ENCODE data around the gene LRP6. TPM values are rescaled to one million over a fixed set of nuclear protein-coding genes. Genes with fewer than 3 reads are reported as not detected.

Gene LRP6
- total and polyA plus RNA-seq, 5 donors from 2014 or later: 0.76 to 1.4 (median 1.3) TPM; not detected in 2

DNA sequence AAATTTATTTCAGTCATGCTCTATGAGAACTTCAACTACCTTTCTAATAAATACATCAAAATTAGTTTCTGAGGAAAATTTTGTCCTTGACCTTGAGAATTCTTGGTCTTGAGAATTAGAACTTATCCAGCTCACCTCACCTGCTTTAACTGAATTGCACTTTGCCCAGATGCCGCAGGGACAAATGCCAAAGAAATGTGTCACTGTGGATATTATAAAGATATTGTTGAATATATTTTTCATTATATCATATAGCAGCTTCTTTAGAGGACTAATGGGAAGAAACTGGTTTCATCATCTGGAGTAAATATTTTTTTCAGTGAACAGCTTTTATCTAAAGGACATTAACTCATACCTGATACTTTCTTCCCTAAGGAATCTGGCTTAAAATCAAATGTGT is 54.1 kb downstream of the LRP6 start:
- Histone ChIP-seq H3K4me3 (ENCODE audit: low read depth, low read length) (no peak overlapping the region), H3K27me3 (ENCODE audit: control insufficient read depth, insufficient read depth, low read length) (peaks cover 8% of the 10 kb centered on the region), H3K9me3 (ENCODE audit: control insufficient read depth in 2 of 2, low read length in 2 of 2) (no peaks in the 10 kb centered on the region), H3K36me3 (ENCODE audit: control insufficient read depth, insufficient read depth, low read length) (no peaks in the 10 kb centered on the region), H3K27ac (ENCODE audit: insufficient read depth, low read length, poor library complexity, severe bottlenecking) (no peak overlapping the region), H3K4me1 (ENCODE audit: control insufficient read depth, insufficient read depth, low read length, poor library complexity, severe bottlenecking) (no peaks in the 10 kb centered on the region)
- Mint-ChIP-seq H3K9me3 (no peaks in the 10 kb centered on the region), H3K4me3 (no peak overlapping the region), H3K27ac (no peak overlapping the region), H3K36me3 (no peaks in the 10 kb centered on the region), H3K4me1 (peaks cover 0 to 11% (median 5%) of the 10 kb centered on the region in 4 donors), H3K27me3 (peaks cover 40% of the 10 kb centered on the region)
- ATAC-seq (ENCODE audit: low read depth in 2 of 2) (no peak), DNase-seq (no peak)

GRCh38 chr12:12210983-12211382 is 55.9 kb downstream of the LRP6 start:
- peak in 2 of 3 donors; percentile 2 to 6 for DNase-seq
- Mint-ChIP-seq H3K4me1 (peaks cover 0 to 11% (median 5%) of the 10 kb centered on the region in 4 donors), H3K36me3 (no peaks in the 10 kb centered on the region), H3K4me3 (no peak overlapping the region), H3K27me3 (peaks cover 33% of the 10 kb centered on the region), H3K27ac (peak overlapping the region in 1 of 3 donors; percentile 7), H3K9me3 (no peaks in the 10 kb centered on the region)
- Histone ChIP-seq H3K36me3 (ENCODE audit: control insufficient read depth, insufficient read depth, low read length) (no peaks in the 10 kb centered on the region), H3K4me3 (ENCODE audit: low read depth, low read length) (no peak overlapping the region), H3K27me3 (ENCODE audit: control insufficient read depth, insufficient read depth, low read length) (peaks cover 8% of the 10 kb centered on the region), H3K9me3 (ENCODE audit: control insufficient read depth in 2 of 2, low read length in 2 of 2) (no peaks in the 10 kb centered on the region), H3K4me1 (ENCODE audit: control insufficient read depth, insufficient read depth, low read length, poor library complexity, severe bottlenecking) (no peaks in the 10 kb centered on the region), H3K27ac (ENCODE audit: insufficient read depth, low read length, poor library complexity, severe bottlenecking) (no peak overlapping the region)
- no peak for ATAC-seq (ENCODE audit: low read depth in 2 of 2)

GRCh38 chr12:12210416-12210815 is 56.4 kb downstream of the LRP6 start:
- peaks cover 0 to 11% (median 5%) of the 10 kb centered on the region in 4 donors for H3K4me1 Mint-ChIP-seq
- ATAC-seq (ENCODE audit: low read depth in 2 of 2) (no peak), DNase-seq (no peak)
- no peak overlapping the region for H3K4me3 ChIP-seq (ENCODE audit: low read depth, low read length)
- peaks cover 36% of the 10 kb centered on the region for H3K27me3 Mint-ChIP-seq
- peak overlapping the region in 1 of 3 donors; percentile 7 for H3K27ac Mint-ChIP-seq
- no peaks in the 10 kb centered on the region for H3K36me3 Mint-ChIP-seq
- H3K9me3 Mint-ChIP-seq: no peaks in the 10 kb centered on the region
- H3K4me3 Mint-ChIP-seq: no peak overlapping the region
- H3K27ac ChIP-seq (ENCODE audit: insufficient read depth, low read length, poor library complexity, severe bottlenecking): no peak overlapping the region
- H3K36me3 ChIP-seq (ENCODE audit: control insufficient read depth, insufficient read depth, low read length): no peaks in the 10 kb centered on the region
- H3K4me1 ChIP-seq (ENCODE audit: control insufficient read depth, insufficient read depth, low read length, poor library complexity, severe bottlenecking): no peaks in the 10 kb centered on the region
- no peaks in the 10 kb centered on the region for H3K9me3 ChIP-seq (ENCODE audit: control insufficient read depth in 2 of 2, low read length in 2 of 2)
- H3K27me3 ChIP-seq (ENCODE audit: control insufficient read depth, insufficient read depth, low read length): peaks cover 8% of the 10 kb centered on the region

DNA sequence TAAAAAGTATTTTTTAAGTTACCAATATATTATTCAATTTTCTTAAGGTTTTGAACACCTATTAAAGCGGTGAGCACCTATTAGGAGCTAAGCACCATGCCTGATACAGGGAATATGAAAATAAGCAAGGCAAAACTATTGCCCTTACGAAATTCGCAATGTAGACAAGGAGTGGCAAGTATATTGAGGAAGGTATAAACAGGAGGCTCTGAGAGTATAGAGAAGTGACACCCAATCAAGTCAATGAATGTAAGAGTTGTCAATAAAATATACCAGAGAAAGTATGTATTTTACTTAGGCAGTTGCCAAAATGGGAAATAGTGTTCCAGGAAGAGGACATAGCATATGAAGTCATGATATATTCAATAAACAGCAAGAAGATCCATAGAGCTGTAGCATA is 57.2 kb downstream of the LRP6 start:
- Mint-ChIP-seq H3K4me1 (peaks cover 0 to 9% (median 3%) of the 10 kb centered on the region in 4 donors), H3K36me3 (no peaks in the 10 kb centered on the region), H3K9me3 (no peaks in the 10 kb centered on the region), H3K4me3 (no peak overlapping the region), H3K27ac (no peak overlapping the region), H3K27me3 (peaks cover 34% of the 10 kb centered on the region)
- Histone ChIP-seq H3K9me3 (ENCODE audit: control insufficient read depth in 2 of 2, low read length in 2 of 2) (no peaks in the 10 kb centered on the region), H3K4me1 (ENCODE audit: control insufficient read depth, insufficient read depth, low read length, poor library complexity, severe bottlenecking) (no peaks in the 10 kb centered on the region), H3K27ac (ENCODE audit: insufficient read depth, low read length, poor library complexity, severe bottlenecking) (no peak overlapping the region), H3K36me3 (ENCODE audit: control insufficient read depth, insufficient read depth, low read length) (no peaks in the 10 kb centered on the region), H3K27me3 (ENCODE audit: control insufficient read depth, insufficient read depth, low read length) (peaks cover 4% of the 10 kb centered on the region), H3K4me3 (ENCODE audit: low read depth, low read length) (no peak overlapping the region)
- no peak for ATAC-seq (ENCODE audit: low read depth in 2 of 2)
- no peak for DNase-seq

- Histone ChIP-seq H3K36me3 (ENCODE audit: control insufficient read depth, insufficient read depth, low read length) (no peaks in the 10 kb centered on the region), H3K4me1 (ENCODE audit: control insufficient read depth, insufficient read depth, low read length, poor library complexity, severe bottlenecking) (no peaks in the 10 kb centered on the region), H3K4me3 (ENCODE audit: low read depth, low read length) (no peak overlapping the region), H3K27ac (ENCODE audit: insufficient read depth, low read length, poor library complexity, severe bottlenecking) (no peak overlapping the region), H3K27me3 (ENCODE audit: control insufficient read depth, insufficient read depth, low read length) (peaks cover 4% of the 10 kb centered on the region), H3K9me3 (ENCODE audit: control insufficient read depth in 2 of 2, low read length in 2 of 2) (no peaks in the 10 kb centered on the region)
- DNase-seq (no peak), ATAC-seq (ENCODE audit: low read depth in 2 of 2) (no peak)
- Mint-ChIP-seq H3K4me3 (no peak overlapping the region), H3K9me3 (no peaks in the 10 kb centered on the region), H3K27me3 (peaks cover 36% of the 10 kb centered on the region), H3K36me3 (no peaks in the 10 kb centered on the region), H3K4me1 (peaks cover 0 to 7% (median 3%) of the 10 kb centered on the region in 4 donors), H3K27ac (no peak overlapping the region)
Observed at GRCh38 chr12:12209043-12209442, 57.8 kb downstream of the LRP6 start.

- Mint-ChIP-seq H3K27ac (no peak overlapping the region), H3K4me3 (no peak overlapping the region), H3K9me3 (no peaks in the 10 kb centered on the region), H3K27me3 (peaks cover 40% of the 10 kb centered on the region), H3K36me3 (no peaks in the 10 kb centered on the region), H3K4me1 (peaks cover 0 to 7% (median 3%) of the 10 kb centered on the region in 4 donors)
- Histone ChIP-seq H3K4me1 (ENCODE audit: control insufficient read depth, insufficient read depth, low read length, poor library complexity, severe bottlenecking) (no peaks in the 10 kb centered on the region), H3K4me3 (ENCODE audit: low read depth, low read length) (no peak overlapping the region), H3K9me3 (ENCODE audit: control insufficient read depth in 2 of 2, low read length in 2 of 2) (no peaks in the 10 kb centered on the region), H3K27me3 (ENCODE audit: control insufficient read depth, insufficient read depth, low read length) (peaks cover 4% of the 10 kb centered on the region), H3K27ac (ENCODE audit: insufficient read depth, low read length, poor library complexity, severe bottlenecking) (no peak overlapping the region), H3K36me3 (ENCODE audit: control insufficient read depth, insufficient read depth, low read length) (no peaks in the 10 kb centered on the region)
- DNase-seq: no peak
- ATAC-seq (ENCODE audit: low read depth in 2 of 2): no peak
Observed at GRCh38 chr12:12207746-12208145, 59.1 kb downstream of the LRP6 start.

DNA sequence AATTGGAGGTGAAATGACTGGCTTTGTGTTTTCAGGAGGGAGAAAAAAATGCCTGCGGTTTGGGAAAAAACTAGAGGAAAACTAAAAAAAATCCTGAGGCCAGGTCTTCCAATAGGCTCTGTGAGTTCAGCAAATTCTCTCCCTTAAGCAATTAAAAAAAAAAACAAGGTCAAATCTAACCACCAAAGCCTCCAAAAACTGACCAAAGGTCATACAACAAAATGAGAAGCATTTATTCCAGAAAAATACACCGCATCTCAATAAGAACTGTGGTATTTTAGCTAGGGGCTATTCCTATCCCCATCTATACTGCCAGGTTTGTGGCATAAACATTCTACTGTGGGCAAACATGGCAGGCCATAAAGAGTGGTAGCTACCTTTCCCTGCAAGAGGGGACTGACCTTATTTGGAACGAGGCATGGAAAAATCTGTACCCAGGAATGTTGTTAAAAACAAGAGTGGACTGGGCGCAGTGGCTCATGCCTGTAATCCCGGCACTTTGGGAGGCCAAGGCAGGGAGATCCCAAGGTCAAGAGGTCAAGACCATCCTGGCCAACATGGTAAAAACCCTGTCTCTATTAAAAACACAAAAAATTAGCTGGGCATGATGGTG is 60.0 kb downstream of the LRP6 start:
- H3K27me3 ChIP-seq (ENCODE audit: control insufficient read depth, insufficient read depth, low read length): peaks cover 6% of the 10 kb centered on the region
- Mint-ChIP-seq H3K4me3 (no peak overlapping the region), H3K27ac (no peak overlapping the region), H3K27me3 (peaks cover 35% of the 10 kb centered on the region), H3K4me1 (peaks cover 0 to 7% (median 3%) of the 10 kb centered on the region in 4 donors), H3K9me3 (no peaks in the 10 kb centered on the region), H3K36me3 (peaks cover 1% of the 10 kb centered on the region)
- H3K4me3 ChIP-seq (ENCODE audit: low read depth, low read length): no peak overlapping the region
- H3K36me3 ChIP-seq (ENCODE audit: control insufficient read depth, insufficient read depth, low read length): no peaks in the 10 kb centered on the region
- no peak overlapping the region for H3K27ac ChIP-seq (ENCODE audit: insufficient read depth, low read length, poor library complexity, severe bottlenecking)
- H3K4me1 ChIP-seq (ENCODE audit: control insufficient read depth, insufficient read depth, low read length, poor library complexity, severe bottlenecking): no peaks in the 10 kb centered on the region
- H3K9me3 ChIP-seq (ENCODE audit: control insufficient read depth in 2 of 2, low read length in 2 of 2): no peaks in the 10 kb centered on the region
- ATAC-seq (ENCODE audit: low read depth in 2 of 2): no peak
- DNase-seq: no peak

DNA sequence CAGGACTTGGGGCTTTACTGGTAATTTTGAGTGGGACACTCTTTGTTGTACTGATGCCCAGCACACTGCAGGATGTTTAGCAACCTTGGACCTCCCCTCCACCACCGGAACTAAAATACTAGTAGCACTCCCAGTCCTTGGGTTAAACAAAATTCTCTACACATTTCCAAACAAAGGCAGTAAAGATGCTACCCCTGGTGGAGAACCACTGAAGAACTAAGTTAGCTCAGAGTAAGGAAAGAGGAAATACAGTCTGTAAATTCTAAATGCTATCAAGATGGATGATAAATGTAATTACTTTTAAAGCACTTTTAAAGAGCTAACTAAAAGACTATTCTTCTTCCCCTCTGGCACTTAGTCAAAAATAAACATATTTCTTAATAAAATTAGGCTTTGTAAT is 64.1 kb downstream of the LRP6 start:
- Histone ChIP-seq H3K4me3 (ENCODE audit: low read depth, low read length) (no peak overlapping the region), H3K9me3 (ENCODE audit: control insufficient read depth in 2 of 2, low read length in 2 of 2) (no peaks in the 10 kb centered on the region), H3K27ac (ENCODE audit: insufficient read depth, low read length, poor library complexity, severe bottlenecking) (no peak overlapping the region), H3K4me1 (ENCODE audit: control insufficient read depth, insufficient read depth, low read length, poor library complexity, severe bottlenecking) (no peaks in the 10 kb centered on the region), H3K27me3 (ENCODE audit: control insufficient read depth, insufficient read depth, low read length) (peaks cover 5% of the 10 kb centered on the region), H3K36me3 (ENCODE audit: control insufficient read depth, insufficient read depth, low read length) (no peaks in the 10 kb centered on the region)
- H3K27me3 Mint-ChIP-seq: peaks cover 29% of the 10 kb centered on the region
- DNase-seq: no peak
- ATAC-seq (ENCODE audit: low read depth in 2 of 2): no peak
- no peak overlapping the region for H3K4me3 Mint-ChIP-seq
- H3K9me3 Mint-ChIP-seq: peaks cover 0 to 12% (median 7%) of the 10 kb centered on the region in 7 donors
- H3K4me1 Mint-ChIP-seq: no peaks in the 10 kb centered on the region
- no peak overlapping the region for H3K27ac Mint-ChIP-seq
- peaks cover 19% of the 10 kb centered on the region for H3K36me3 Mint-ChIP-seq

Data from CD4-positive, CD25-positive, alpha-beta regulatory T cell (primary cell).